ENCODE measurements around the gene UQCRC1. TPM values are rescaled to one million over a fixed set of nuclear protein-coding genes. Genes with fewer than 3 reads are reported as not detected.

UQCRC1 gene
- total RNA-seq, 1 experiment from 2014 or later: 227 TPM

GRCh38 chr3:48648188-48648850 is 38.9 kb upstream of the UQCRC1 start:
- no peaks in the 10 kb centered on the region for H3K4me1 ChIP-seq (ENCODE audit: control insufficient read depth, insufficient read depth, low read length)
- H3K4me3 ChIP-seq (ENCODE audit: low read depth in 2 of 2, low read length in 2 of 2): no peak overlapping the region
- intact Hi-C loops (cut with micrococcal nuclease; ENCODE audit: unreplicated experiment) (no loop called here), in situ Hi-C loops (cut with HindIII; ENCODE audit: low pct_unique_long_range_greater_than_20kb, low sequenced_read_pairs) (no loop called here)
- ATAC-seq: no peak
- no peaks in the 10 kb centered on the region for H3K27me3 ChIP-seq (ENCODE audit: control insufficient read depth, insufficient read depth, low read length)
- no peak overlapping the region for H3K27ac ChIP-seq (ENCODE audit: low read length)
- no TSS peak for BruUV-seq (replicated peaks)
- DNase-seq (ENCODE audit: low read depth, low spot score): no peak
- no peaks in the 10 kb centered on the region for H3K36me3 ChIP-seq (ENCODE audit: control insufficient read depth, insufficient read depth, low read length)
- H3K9me3 ChIP-seq (ENCODE audit: control insufficient read depth, insufficient read depth, low read depth, low read length): no peaks in the 10 kb centered on the region
- TF ChIP-seq TCF7L2 (IDR thresholded peaks at IDR 0.05; ENCODE audit: low read depth, low read length): no peak
- TF ChIP-seq REST (IDR thresholded peaks at IDR 0.05; ENCODE audit: insufficient read depth in 1 of 2, low read depth in 2 of 2, low read length in 1 of 2): no peak
- TF ChIP-seq, protein P1, sequence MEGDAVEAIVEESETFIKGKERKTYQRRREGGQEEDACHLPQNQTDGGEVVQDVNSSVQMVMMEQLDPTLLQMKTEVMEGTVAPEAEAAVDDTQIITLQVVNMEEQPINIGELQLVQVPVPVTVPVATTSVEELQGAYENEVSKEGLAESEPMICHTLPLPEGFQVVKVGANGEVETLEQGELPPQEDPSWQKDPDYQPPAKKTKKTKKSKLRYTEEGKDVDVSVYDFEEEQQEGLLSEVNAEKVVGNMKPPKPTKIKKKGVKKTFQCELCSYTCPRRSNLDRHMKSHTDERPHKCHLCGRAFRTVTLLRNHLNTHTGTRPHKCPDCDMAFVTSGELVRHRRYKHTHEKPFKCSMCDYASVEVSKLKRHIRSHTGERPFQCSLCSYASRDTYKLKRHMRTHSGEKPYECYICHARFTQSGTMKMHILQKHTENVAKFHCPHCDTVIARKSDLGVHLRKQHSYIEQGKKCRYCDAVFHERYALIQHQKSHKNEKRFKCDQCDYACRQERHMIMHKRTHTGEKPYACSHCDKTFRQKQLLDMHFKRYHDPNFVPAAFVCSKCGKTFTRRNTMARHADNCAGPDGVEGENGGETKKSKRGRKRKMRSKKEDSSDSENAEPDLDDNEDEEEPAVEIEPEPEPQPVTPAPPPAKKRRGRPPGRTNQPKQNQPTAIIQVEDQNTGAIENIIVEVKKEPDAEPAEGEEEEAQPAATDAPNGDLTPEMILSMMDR (IDR thresholded peaks at IDR 0.05): no peak
- no peak for TF ChIP-seq POLR2AphosphoS5 (IDR thresholded peaks at IDR 0.05; ENCODE audit: low read depth, low read length)
- TF ChIP-seq SIN3A (IDR thresholded peaks at IDR 0.05; ENCODE audit: borderline replicate concordance, insufficient read depth, low read depth, low read length): no peak
- ChIA-PET POLR2A (no interaction called here), CTCF (no interaction called here)

- Histone ChIP-seq H3K27ac (ENCODE audit: low read length) (no peak overlapping the region), H3K4me1 (ENCODE audit: control insufficient read depth, insufficient read depth, low read length) (no peaks in the 10 kb centered on the region), H3K4me3 (ENCODE audit: low read depth in 2 of 2, low read length in 2 of 2) (no peak overlapping the region), H3K27me3 (ENCODE audit: control insufficient read depth, insufficient read depth, low read length) (no peaks in the 10 kb centered on the region), H3K36me3 (ENCODE audit: control insufficient read depth, insufficient read depth, low read length) (no peaks in the 10 kb centered on the region), H3K9me3 (ENCODE audit: control insufficient read depth, insufficient read depth, low read depth, low read length) (no peaks in the 10 kb centered on the region)
- ChIA-PET POLR2A (no interaction called here), CTCF (no interaction called here)
- intact Hi-C loops (cut with micrococcal nuclease; ENCODE audit: unreplicated experiment) (no loop called here), in situ Hi-C loops (cut with HindIII; ENCODE audit: low pct_unique_long_range_greater_than_20kb, low sequenced_read_pairs) (no loop called here)
- TF ChIP-seq, protein P1 (IDR thresholded peaks at IDR 0.05): no peak
- DNase-seq (ENCODE audit: low read depth, low spot score) (no peak), ATAC-seq (no peak)
- no TSS peak for BruUV-seq (replicated peaks)
Measured at GRCh38 chr3:48647714-48648113, 38.3 kb upstream of the UQCRC1 start.
